Thoracic aorta (tissue), 2 donors: Measurements from ENCODE around the gene ANXA1. TPM values are rescaled to one million over a fixed set of nuclear protein-coding genes. Genes with fewer than 3 reads are reported as not detected.
A peak's percentile ranks its signal among the peaks of the same experiment; 100 is the strongest.

Source experiments
- ATAC-seq: fragments of 150-250 bp; one replicate; pipeline ENCODE4 v1.8.0; 2017; ENCODE audit warnings: low read depth; ENCODE audit not compliant: insufficient number of reproducible peaks, low FRiP score
- DNase-seq: peaks from one replicate; pipeline ENCODE4 v3.0.0-alpha.2; 2020; ENCODE audit warnings: low spot score
- H3K27ac ChIP-seq, 2 donors: fragments of 200-600 bp; sonication (generic); 1 replicate in 1 of 2; 2 replicates in 1 of 2; pipeline ENCODE4 v1.5.1; 2016; ENCODE audit warnings: mild to moderate bottlenecking in 2 of 2, moderate library complexity in 2 of 2
- H3K27me3 ChIP-seq: fragments of 200-600 bp; sonication (generic); replicated peaks from 2 replicates; pipeline ENCODE4 v1.6.0; 2016; ENCODE audit warnings: mild to moderate bottlenecking; ENCODE audit not compliant: insufficient read depth
- H3K36me3 ChIP-seq: fragments of 200-600 bp; sonication (generic); one replicate; pipeline ENCODE4 v1.5.1; 2016
- H3K4me1 ChIP-seq, 2 donors: fragments of 200-600 bp; sonication (generic); 1 replicate in 1 of 2; 2 replicates in 1 of 2; pipeline versions ENCODE4 v1.5.1 to v1.6.0; 2016; ENCODE audit warnings: low read depth in 2 of 2, mild to moderate bottlenecking in 1 of 2; ENCODE audit not compliant: control insufficient read depth in 1 of 2
- H3K4me3 ChIP-seq: fragments of 200-600 bp; sonication (generic); 2 replicates; pipeline ENCODE4 v1.5.1; 2016; ENCODE audit warnings: mild to moderate bottlenecking
- H3K9me3 ChIP-seq: fragments of 200-600 bp; sonication (generic); 2 replicates; pipeline ENCODE4 v1.5.1; 2016
- total RNA-seq, 2 donors: library from RNA; depleted of rRNA; stranded (reverse); fragments of >200 nt; gene quantifications; one replicate each; pipeline versions ENCODE4 v1.1.0 to v1.2.3, GENCODE V29; 2016
- TF ChIP-seq, protein P1 (sequence below): fragments of 200-600 bp; sonication (generic); IDR thresholded peaks from one replicate; pipeline ENCODE4 v1.5.1; 2019; ENCODE audit warnings: antibody characterized with exemption

Gene ANXA1
- total RNA-seq, 2 donors from 2014 or later = 485 to 668 TPM

DNA sequence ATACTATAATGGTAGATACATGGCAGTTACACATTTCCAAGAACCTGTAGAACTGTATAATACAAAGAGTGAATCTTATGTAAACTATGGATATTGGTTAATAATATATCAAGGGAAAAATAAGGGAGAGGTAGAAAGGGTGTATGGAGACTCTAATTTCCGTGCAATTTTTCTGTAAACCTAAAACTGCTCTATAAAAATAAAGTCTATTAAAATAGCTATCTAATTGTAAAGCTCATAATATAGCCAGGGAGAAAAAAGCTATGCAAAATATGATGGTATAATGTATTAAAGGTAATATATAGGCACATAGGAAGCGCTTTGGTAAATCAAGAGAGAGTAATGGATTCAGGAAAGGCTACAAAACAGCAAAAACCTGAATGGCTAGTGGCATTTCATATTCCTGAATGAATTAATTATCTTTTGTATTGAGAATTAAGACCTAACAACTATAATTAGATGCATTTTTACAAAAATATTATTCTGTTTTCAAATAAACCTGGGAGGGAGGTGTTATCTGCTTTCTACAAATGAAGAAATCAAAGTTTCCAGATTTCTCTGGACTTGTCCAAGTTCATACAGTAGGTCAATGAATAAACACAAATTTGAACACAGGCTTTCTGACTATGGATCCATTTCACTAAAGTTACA is 22.8 kb downstream of the ANXA1 start:
- no peaks in the 10 kb centered on the region for H3K36me3 ChIP-seq
- TF ChIP-seq, protein P1, sequence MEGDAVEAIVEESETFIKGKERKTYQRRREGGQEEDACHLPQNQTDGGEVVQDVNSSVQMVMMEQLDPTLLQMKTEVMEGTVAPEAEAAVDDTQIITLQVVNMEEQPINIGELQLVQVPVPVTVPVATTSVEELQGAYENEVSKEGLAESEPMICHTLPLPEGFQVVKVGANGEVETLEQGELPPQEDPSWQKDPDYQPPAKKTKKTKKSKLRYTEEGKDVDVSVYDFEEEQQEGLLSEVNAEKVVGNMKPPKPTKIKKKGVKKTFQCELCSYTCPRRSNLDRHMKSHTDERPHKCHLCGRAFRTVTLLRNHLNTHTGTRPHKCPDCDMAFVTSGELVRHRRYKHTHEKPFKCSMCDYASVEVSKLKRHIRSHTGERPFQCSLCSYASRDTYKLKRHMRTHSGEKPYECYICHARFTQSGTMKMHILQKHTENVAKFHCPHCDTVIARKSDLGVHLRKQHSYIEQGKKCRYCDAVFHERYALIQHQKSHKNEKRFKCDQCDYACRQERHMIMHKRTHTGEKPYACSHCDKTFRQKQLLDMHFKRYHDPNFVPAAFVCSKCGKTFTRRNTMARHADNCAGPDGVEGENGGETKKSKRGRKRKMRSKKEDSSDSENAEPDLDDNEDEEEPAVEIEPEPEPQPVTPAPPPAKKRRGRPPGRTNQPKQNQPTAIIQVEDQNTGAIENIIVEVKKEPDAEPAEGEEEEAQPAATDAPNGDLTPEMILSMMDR = no peak
- peaks cover 0 to 11% of the 10 kb centered on the region in 2 donors for H3K4me1 ChIP-seq
- H3K9me3 ChIP-seq = no peaks in the 10 kb centered on the region
- H3K4me3 ChIP-seq = no peak overlapping the region
- ATAC-seq (no peak), DNase-seq (no peak)
- H3K27me3 ChIP-seq = no peaks in the 10 kb centered on the region
- no peak overlapping the region for H3K27ac ChIP-seq

DNA sequence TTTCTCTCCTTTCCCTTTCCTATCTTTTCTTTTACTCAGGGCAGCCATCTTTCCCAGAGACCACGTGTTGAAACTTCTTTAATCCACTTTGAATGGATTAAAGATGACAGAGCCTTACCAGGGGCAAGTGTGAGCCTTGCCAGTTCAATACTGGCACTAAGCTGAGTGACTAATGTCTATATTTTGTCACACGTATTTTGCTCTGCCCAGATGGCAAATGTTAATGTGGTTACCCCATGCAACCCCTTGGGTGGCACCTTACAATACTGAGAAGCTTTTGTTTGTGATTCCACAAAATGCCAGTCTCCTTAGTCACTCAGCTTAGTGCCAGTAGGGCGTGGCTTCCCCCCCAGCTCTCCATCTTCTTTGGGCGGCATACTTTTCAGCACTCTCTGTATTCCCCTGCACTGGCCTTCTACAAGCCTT is 24.8 kb downstream of the ANXA1 start:
- no peaks in the 10 kb centered on the region for H3K27me3 ChIP-seq
- H3K9me3 ChIP-seq = no peaks in the 10 kb centered on the region
- TF ChIP-seq, protein P1 = no peak
- DNase-seq (no peak), ATAC-seq (peak; percentile 72)
- no peak overlapping the region for H3K4me3 ChIP-seq
- peak overlapping the region; percentile 7 to 25 for H3K27ac ChIP-seq
- H3K4me1 ChIP-seq = peaks cover 8 to 27% of the 10 kb centered on the region in 2 donors
- no peaks in the 10 kb centered on the region for H3K36me3 ChIP-seq

DNA sequence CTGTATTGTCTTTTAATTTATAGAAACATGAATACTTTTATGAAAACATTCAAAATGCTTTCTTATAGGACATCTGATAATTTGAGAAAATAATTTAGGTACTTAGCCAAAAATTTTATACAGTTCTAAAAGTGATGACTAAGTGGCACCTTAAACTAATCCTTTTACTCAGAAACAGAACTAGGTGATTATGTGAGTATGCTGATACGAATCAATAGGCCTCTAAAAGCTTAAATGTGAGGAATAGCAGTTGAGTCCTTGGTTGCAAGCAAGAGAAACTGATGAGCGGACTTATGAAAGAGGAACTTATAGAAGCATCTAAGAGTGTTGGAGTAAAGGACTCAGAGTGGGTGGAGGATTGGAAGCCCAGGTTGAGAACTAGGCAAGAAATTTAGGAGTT is 26.4 kb downstream of the ANXA1 start:
- Histone ChIP-seq H3K27ac (no peak overlapping the region), H3K4me1 (peaks cover 8 to 27% of the 10 kb centered on the region in 2 donors), H3K36me3 (no peaks in the 10 kb centered on the region), H3K27me3 (no peaks in the 10 kb centered on the region), H3K4me3 (no peak overlapping the region), H3K9me3 (no peaks in the 10 kb centered on the region)
- TF ChIP-seq, protein P1 = no peak
- DNase-seq = no peak
- ATAC-seq = no peak

DNA sequence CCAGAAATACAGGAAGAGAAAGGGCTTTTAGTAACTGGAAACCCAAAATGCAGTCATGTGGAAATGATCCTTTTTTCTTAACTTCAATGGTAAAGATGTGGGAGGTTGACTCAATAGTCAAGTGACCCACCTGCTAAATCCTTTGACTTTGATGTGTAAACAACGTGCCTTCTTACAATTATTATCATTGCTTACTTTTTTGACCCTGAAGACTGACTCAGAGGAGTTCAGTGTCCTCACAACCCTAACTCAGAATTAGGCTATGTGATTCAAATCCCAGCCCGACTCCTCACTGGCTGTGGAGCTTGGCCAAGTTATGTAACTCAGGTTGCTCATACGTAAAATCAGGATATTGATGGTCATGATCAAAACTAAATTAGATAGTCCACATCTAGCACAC is 27.9 kb downstream of the ANXA1 start:
- Histone ChIP-seq H3K36me3 (no peaks in the 10 kb centered on the region), H3K4me3 (no peak overlapping the region), H3K9me3 (no peaks in the 10 kb centered on the region), H3K27ac (peak overlapping the region in 1 of 2 donors; percentile 22), H3K27me3 (no peaks in the 10 kb centered on the region), H3K4me1 (peaks cover 11 to 27% of the 10 kb centered on the region in 2 donors)
- DNase-seq (no peak), ATAC-seq (no peak)
- TF ChIP-seq, protein P1 = no peak

DNA sequence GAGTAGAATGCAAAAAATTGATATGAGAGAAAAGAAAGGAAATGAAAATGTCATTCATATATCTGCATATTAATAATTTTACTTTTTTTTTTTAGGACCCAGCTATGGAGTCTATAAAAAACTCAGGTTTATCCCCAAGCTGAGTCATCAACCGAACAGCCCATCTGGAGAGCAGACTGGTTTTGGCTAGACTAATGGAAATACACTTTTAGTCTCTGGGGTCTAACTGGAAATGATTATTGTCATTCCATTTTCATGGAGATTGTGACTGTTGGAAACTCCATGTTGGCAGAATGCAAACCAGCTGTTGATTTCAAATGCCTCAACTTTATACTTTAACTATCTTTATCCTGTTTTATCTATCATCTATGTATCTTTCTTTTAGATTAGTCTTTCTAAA is 28.7 kb downstream of the ANXA1 start:
- Histone ChIP-seq H3K27me3 (no peaks in the 10 kb centered on the region), H3K36me3 (no peaks in the 10 kb centered on the region), H3K9me3 (no peaks in the 10 kb centered on the region), H3K4me1 (peaks cover 12 to 27% of the 10 kb centered on the region in 2 donors), H3K27ac (no peak overlapping the region), H3K4me3 (no peak overlapping the region)
- TF ChIP-seq, protein P1 = no peak
- no peak for DNase-seq
- ATAC-seq = no peak
